Activated CD4-positive, alpha-beta T cell treated with anti-CD3 and anti-CD28 coated beads, Interleukin-2, amount 10 ng/mL, durations not matched to agents 24 days and 14 days (primary cell): ENCODE results near the gene AGPAT3. TPM values are rescaled to one million over a fixed set of nuclear protein-coding genes. Genes with fewer than 3 reads are reported as not detected.
"Not testable (repeated sequence)": the region's sequence is repeated elsewhere in the genome, so short reads cannot be mapped to it uniquely, and the experiment has no call there.

Experiments
- DNase-seq: peaks from one replicate; pipeline ENCODE4 v3.0.0; 2022
- H3K27ac Mint-ChIP-seq: one replicate; pipeline ENCODE4 v1.8.0; 2022; ENCODE audit warnings: mild to moderate bottlenecking, mixed read lengths
- H3K27me3 Mint-ChIP-seq: one replicate; pipeline ENCODE4 v1.8.0; 2022; ENCODE audit warnings: mixed read lengths
- H3K36me3 Mint-ChIP-seq: one replicate; pipeline ENCODE4 v1.8.0; 2022; ENCODE audit warnings: low read depth, mild to moderate bottlenecking, mixed read lengths
- H3K4me1 Mint-ChIP-seq: one replicate; pipeline ENCODE4 v1.8.0; 2021; ENCODE audit warnings: mixed read lengths
- H3K4me3 Mint-ChIP-seq: one replicate; pipeline ENCODE4 v1.8.0; 2022; ENCODE audit warnings: mild to moderate bottlenecking, moderate library complexity, mixed read lengths
- H3K9me3 Mint-ChIP-seq: one replicate; pipeline ENCODE4 v1.8.0; 2021; ENCODE audit warnings: mixed read lengths
- intact Hi-C: fragments of 100-400 bp; cut with micrococcal nuclease; formaldehyde crosslinking; loops from one replicate; pipeline ENCODE4 v1.15.1; 2023
- total RNA-seq: library from RNA; stranded (reverse); gene quantifications from 2 replicates; pipeline ENCODE4 v1.2.3, GENCODE V29; 2022

AGPAT3 gene
- total RNA-seq, 1 donor from 2014 or later: 127 TPM

DNA sequence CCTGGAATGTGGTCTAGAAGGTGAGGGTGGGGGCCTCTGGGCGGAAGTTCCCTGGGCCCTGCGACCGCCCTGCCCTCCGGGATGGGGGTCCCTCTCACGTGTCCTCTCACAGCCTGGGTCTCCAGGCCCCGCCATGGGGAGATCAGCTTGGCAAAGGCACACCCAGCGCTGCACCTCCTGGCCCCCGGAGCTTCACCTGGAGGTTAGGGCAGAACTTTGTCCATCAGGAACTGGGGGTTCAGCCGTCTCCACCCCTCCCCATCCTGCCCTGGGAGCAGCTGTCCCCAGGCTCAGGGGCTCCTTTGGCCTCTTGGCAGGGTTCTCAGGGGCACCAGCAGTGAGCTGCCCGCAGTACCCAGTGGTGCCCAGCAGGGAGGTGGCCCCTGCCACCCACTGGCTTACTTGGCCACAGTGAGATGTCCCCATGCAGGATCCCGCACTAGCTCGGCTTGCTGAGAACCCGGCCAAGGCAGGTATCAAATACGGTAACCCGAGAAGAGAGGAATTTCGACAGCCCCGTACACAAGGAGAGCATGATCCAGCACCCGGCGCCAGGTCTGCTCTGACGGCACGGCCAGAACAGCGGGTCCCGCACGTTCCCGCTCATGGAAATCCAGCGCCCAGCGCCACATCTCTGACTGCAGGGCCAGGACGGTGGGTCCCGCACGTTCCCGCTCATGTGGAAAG is 38.9 kb upstream of the AGPAT3 start:
- intact Hi-C loops: no loop called here
- Mint-ChIP-seq H3K9me3 (no peaks in the 10 kb centered on the region), H3K27ac (no peak overlapping the region), H3K36me3 (no peaks in the 10 kb centered on the region), H3K4me1 (peaks cover 3% of the 10 kb centered on the region), H3K27me3 (peaks cover 18% of the 10 kb centered on the region), H3K4me3 (no peak overlapping the region)
- DNase-seq: no peak

DNA sequence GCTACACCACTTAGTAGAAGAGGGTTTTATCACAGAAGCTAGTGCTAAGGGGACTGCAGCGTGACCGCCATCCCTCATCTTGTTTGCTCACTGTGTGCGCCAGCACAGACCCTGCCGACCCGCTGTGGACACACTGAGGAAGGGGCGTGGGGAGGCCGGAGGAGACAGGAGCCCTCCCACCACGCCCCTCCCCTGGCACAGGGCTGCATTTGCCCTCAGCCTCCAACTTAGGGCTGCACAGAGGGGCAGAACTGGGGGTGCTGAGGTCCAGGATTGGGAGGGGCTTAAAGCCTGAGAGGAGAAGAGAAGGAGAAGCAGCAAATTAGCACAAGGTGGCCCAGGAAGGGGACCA is 38.4 kb upstream of the AGPAT3 start:
- Mint-ChIP-seq H3K4me1 (peaks cover 3% of the 10 kb centered on the region), H3K4me3 (no peak overlapping the region), H3K36me3 (no peaks in the 10 kb centered on the region), H3K9me3 (no peaks in the 10 kb centered on the region), H3K27ac (peak overlapping the region; percentile 11), H3K27me3 (peaks cover 18% of the 10 kb centered on the region)
- no peak for DNase-seq
- intact Hi-C loops: no loop called here

DNA sequence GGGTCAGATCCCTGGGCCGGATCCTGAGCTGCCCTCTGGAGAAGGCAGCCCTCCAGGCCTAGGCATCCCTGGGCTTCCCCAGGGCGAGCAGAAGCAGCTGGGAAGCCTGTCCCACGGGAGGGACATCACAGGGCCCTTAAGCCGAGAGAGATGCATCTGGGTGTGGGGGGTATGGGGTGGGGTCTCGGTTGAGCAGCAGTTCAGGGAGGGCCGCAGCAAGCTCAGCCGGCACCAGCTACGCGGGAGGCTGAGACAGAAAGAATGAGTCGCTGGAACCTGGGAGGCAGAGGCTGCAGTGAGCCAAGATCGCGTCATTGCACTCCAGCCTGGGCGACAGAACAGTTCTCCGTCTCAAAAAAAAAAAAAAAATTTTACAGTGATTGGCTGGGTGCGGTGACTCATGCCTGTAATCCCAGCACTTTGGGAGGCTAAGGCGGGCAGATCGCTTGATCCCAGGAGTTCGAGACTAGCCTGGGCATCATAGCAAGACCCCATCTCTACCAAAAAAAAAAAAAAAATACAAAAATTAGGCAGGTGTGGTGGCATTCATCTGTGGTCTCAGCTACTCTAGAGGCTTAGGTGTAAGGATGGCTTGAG is 37.9 kb upstream of the AGPAT3 start:
- Mint-ChIP-seq H3K27ac (no peak overlapping the region), H3K27me3 (peaks cover 18% of the 10 kb centered on the region), H3K4me3 (no peak overlapping the region), H3K36me3 (no peaks in the 10 kb centered on the region), H3K9me3 (no peaks in the 10 kb centered on the region), H3K4me1 (peaks cover 3% of the 10 kb centered on the region)
- DNase-seq: no peak
- intact Hi-C loops: no loop called here

DNA sequence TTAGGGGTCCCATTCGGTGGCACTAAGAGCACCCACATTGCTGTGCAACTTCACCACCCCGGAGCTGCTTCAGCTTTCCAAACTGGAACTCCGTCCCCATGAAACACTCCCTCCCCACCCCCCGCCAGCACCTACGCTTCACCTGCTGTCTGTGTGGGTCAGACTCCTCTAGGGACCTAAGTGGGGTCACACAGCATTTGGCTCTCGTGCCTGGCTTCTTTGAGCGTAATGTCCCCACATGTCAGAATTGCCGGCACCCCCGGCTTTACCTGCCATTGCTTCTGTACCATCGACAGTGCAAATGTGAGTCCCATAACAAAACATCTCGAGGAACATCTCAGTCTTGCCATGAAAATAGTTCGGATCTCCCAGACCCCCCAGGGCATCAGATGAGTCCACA is 35.9 kb upstream of the AGPAT3 start:
- Mint-ChIP-seq H3K4me1 (peaks cover 3% of the 10 kb centered on the region), H3K9me3 (no peaks in the 10 kb centered on the region), H3K4me3 (no peak overlapping the region), H3K27me3 (peaks cover 19% of the 10 kb centered on the region), H3K36me3 (no peaks in the 10 kb centered on the region), H3K27ac (no peak overlapping the region)
- no peak for DNase-seq
- intact Hi-C loops: no loop called here

DNA sequence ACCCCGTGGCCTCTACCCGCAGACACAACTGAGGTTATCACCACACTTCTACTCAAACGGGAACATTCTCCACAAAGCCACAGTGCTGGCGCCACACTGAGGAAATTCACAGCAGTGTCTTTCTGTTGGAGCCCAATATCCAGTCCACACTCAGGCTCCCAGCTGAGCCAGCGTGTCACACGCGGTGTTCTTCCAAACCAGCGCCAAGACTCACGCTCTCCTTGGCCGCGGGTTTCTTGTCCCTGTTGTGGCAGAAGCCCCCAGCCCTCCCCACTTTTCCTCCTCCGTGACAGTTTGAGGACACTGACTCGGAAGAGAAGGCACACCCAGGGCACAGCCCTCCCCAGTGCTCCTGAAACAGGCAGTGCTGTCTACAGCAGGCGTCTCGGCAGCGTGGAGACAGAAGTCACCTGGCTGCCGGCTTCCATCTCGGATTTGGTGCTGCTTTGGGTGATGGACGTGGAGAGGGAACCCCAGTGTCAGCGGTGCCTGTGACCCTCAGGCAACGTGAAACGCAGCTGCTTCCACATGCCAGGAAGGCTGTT is 35.4 kb upstream of the AGPAT3 start:
- intact Hi-C loops: no loop called here
- H3K4me1 Mint-ChIP-seq: peaks cover 4% of the 10 kb centered on the region
- H3K27me3 Mint-ChIP-seq: peaks cover 21% of the 10 kb centered on the region
- no peak for DNase-seq
- H3K27ac Mint-ChIP-seq: no peak overlapping the region
- H3K9me3 Mint-ChIP-seq: no peaks in the 10 kb centered on the region
- no peaks in the 10 kb centered on the region for H3K36me3 Mint-ChIP-seq
- H3K4me3 Mint-ChIP-seq: no peak overlapping the region

DNA sequence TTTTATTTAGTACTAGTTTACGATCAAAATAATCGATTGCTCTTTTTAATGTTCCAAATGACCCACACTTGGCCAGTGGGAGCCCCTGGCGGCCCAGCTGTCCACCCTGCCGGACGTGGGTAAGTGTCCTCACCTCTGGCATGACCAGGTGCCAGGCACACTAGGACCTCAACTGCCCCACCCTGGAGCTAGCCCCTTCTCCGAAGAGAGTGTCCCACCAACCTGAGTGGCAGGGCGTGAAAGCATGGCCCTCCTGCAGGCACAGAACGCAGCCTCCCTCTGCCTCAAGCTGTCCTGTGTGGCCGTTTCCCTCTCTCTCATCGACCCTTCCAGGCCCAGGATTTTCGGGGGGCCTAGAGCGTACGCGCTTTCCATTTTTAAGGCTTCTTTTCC is 32.9 kb upstream of the AGPAT3 start:
- H3K9me3 Mint-ChIP-seq: no peaks in the 10 kb centered on the region
- no peak for DNase-seq
- peaks cover 11% of the 10 kb centered on the region for H3K4me1 Mint-ChIP-seq
- peaks cover 42% of the 10 kb centered on the region for H3K27me3 Mint-ChIP-seq
- H3K36me3 Mint-ChIP-seq: no peaks in the 10 kb centered on the region
- H3K27ac Mint-ChIP-seq: no peak overlapping the region
- H3K4me3 Mint-ChIP-seq: no peak overlapping the region
- intact Hi-C loops: no loop called here

DNA sequence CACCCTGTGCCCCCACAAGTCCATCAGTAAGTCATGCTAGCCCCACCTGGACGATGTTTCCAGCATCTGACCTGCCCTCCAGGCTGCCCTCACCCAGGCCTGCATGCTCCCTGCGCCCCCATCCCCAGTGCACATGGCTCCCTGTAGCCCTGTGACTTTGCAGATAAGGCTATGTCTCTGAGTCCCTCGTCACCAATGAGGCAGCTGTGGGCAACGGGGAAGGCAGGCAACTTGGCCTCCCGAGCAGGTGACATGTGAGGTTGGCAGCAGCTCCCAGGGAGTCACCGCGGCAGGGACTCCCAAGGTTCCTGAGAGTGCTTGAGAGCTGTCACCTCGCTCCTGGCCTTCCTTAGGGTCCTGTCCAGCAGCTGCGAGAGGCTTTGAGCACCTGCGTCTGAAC is 32.4 kb upstream of the AGPAT3 start:
- no peak for DNase-seq
- H3K36me3 Mint-ChIP-seq: no peaks in the 10 kb centered on the region
- intact Hi-C loops: no loop called here
- H3K4me1 Mint-ChIP-seq: peaks cover 11% of the 10 kb centered on the region
- H3K9me3 Mint-ChIP-seq: no peaks in the 10 kb centered on the region
- H3K27ac Mint-ChIP-seq: no peak overlapping the region
- H3K27me3 Mint-ChIP-seq: peaks cover 47% of the 10 kb centered on the region
- no peak overlapping the region for H3K4me3 Mint-ChIP-seq

DNA sequence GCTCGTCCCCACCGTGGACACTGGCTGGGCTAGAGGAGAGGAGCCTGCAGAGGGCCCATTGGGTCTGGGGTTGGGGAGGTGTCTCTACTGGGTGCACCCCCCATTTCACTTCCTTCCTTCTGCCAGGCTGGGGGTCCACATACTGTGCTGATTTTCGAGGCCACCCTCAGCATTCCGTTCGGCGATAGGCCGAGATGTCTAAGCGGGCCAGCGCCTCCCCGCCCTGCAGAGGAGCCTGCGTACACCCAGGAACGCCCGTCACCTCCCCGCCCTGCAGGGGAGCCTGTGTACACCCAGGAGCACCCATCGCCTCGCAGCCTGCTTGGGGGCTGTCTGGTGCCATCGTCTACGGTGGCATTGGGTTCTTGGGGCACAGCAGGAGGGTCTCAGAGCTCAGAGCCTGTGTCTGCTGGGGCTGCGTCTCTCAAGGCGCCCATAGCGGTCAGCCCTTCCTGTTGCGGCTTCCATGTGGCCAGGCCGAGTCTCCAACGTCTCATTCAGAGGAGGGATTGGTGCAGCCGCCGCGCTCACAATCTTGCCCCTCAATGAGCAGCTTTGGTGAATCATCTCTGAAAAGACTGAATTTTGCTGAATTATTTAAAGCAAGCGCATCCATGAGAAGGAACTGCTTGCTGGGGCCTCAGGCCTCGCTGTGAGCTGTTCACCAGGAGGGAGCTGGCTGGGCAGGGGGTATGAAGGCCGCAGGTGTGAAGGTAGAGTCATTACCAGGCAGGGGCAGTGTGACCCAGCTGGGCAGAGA is 30.7 kb upstream of the AGPAT3 start:
- H3K9me3 Mint-ChIP-seq: no peaks in the 10 kb centered on the region
- H3K36me3 Mint-ChIP-seq: no peaks in the 10 kb centered on the region
- peaks cover 53% of the 10 kb centered on the region for H3K27me3 Mint-ChIP-seq
- H3K27ac Mint-ChIP-seq: no peak overlapping the region
- DNase-seq: no peak
- intact Hi-C loops: no loop called here
- H3K4me1 Mint-ChIP-seq: peaks cover 13% of the 10 kb centered on the region
- no peak overlapping the region for H3K4me3 Mint-ChIP-seq

DNA sequence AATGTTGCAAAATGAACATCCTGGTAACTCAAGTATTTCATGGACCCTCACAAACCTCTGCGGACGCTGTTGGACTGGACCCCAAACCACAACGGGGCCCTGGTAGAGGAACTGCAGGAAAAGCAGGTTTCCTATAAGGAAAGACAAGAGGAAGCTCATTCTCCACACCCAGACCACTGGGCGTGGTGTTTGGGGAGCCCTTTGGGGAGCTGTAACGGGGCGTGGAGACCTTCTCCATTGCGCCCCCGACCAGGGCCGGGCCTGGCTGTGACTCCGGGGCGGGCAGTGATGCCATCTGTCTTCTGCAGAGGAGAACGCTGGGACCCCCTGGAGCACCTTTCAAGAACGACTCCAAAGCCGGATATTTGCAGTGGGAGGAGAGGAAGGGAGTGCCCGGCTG is 30.0 kb upstream of the AGPAT3 start:
- H3K4me1 Mint-ChIP-seq: peaks cover 12% of the 10 kb centered on the region

DNA sequence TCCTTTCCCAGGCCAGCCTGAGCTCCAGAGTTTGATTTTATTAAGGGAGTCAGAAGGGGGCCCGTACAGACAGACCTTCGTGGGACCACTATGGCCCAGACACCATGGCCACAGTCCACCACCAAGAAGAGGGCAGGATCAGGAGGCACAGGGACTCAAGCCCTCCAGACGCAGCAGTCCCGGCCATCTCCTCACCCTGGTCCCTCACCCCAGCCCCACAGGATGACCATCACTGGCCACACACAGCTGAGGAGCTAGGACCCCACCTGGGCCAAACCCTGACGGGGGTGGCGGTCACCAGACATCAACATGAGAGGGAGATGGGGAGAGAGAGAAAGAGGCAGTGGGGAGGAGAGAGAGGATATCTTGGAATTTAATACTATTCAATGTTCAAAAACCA is 29.2 kb upstream of the AGPAT3 start:
- Mint-ChIP-seq H3K27ac (no peak overlapping the region), H3K27me3 (peaks cover 45% of the 10 kb centered on the region), H3K36me3 (no peaks in the 10 kb centered on the region)

More for the DNA sequence above, 30.0 kb upstream of the AGPAT3 start:
- no peaks in the 10 kb centered on the region for H3K36me3 Mint-ChIP-seq
- H3K27ac Mint-ChIP-seq: no peak overlapping the region
- H3K4me3 Mint-ChIP-seq: no peak overlapping the region
- H3K27me3 Mint-ChIP-seq: peaks cover 48% of the 10 kb centered on the region
- no peaks in the 10 kb centered on the region for H3K9me3 Mint-ChIP-seq
- DNase-seq: no peak
- intact Hi-C loops: no loop called here

DNA sequence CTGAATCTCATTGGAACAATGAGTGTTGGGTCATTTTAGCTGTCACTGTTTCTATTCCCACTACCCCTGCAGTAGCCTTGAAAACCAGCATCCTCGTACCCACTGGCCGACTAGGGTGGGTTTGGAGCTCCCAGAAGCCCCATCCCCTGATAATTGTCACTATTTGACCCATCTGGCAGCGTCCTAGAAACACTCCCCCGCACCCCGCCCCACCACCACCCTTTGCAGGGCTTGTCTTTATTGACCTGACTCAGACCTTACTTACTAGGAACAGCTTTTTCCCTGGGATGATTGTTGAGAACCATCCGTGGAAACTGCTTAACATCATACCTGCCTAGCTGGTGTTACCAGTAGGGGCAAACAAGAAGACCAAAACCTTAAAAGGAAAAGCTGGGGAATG is 28.4 kb upstream of the AGPAT3 start:
- Mint-ChIP-seq H3K27ac (no peak overlapping the region), H3K36me3 (no peaks in the 10 kb centered on the region), H3K4me3 (no peak overlapping the region), H3K27me3 (peaks cover 45% of the 10 kb centered on the region), H3K4me1 (peaks cover 12% of the 10 kb centered on the region), H3K9me3 (no peaks in the 10 kb centered on the region)
- DNase-seq: no peak
- intact Hi-C loops: no loop called here

More for the DNA sequence above, 29.2 kb upstream of the AGPAT3 start:
- Mint-ChIP-seq H3K9me3 (no peaks in the 10 kb centered on the region), H3K4me3 (no peak overlapping the region), H3K4me1 (peaks cover 12% of the 10 kb centered on the region)
- DNase-seq: no peak
- intact Hi-C loops: no loop called here

DNA sequence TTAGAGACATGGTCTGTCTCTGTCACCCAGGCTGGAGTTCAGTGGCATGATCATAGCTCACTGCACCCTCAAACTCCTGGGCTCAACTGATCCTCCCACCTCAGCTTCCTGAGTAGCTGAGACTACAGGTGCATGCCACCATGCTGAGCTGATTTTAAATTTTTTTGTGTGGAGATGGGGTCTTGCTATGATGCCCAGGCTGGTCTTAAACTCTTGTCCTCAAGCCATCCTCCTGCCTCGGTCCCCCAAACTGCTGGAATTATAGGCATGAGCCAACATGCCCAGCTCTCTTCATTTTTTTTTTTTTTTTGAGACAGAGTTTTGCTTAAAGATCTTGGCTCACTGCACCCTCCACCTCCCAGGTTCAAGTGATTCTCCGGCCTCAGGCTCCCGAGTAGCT is 24.8 kb upstream of the AGPAT3 start:
- Mint-ChIP-seq H3K9me3 (peaks cover 4% of the 10 kb centered on the region), H3K27ac (no peak overlapping the region), H3K4me3 (no peak overlapping the region), H3K27me3 (peaks cover 37% of the 10 kb centered on the region), H3K4me1 (peaks cover 14% of the 10 kb centered on the region), H3K36me3 (peaks cover 2% of the 10 kb centered on the region)
- intact Hi-C loops: no loop called here
- DNase-seq: no peak

DNA sequence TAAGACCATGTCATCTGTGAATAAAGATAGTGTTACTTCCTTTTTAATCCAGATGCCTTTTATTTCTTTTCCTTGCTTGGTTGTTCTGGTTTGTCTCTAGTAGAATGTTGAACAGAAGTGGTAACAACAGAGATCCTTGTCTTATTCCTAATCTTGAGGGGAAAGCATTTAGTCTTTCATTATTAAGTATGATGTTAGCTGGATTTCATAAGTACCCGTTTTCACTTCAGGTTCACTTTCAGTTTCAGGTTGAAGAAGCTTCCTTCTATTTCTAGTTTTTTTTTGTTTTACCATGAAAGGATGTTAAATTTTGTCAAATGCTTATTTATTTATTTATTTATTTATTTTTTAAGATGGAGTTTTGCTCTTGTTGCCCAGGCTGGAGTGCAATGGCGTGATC is 22.3 kb upstream of the AGPAT3 start:
- Mint-ChIP-seq H3K36me3 (peaks cover 2% of the 10 kb centered on the region), H3K27ac (peak overlapping the region; percentile 30), H3K4me3 (peak overlapping the region; percentile 55), H3K9me3 (peaks cover 7% of the 10 kb centered on the region), H3K4me1 (peaks cover 14% of the 10 kb centered on the region), H3K27me3 (peaks cover 14% of the 10 kb centered on the region)
- DNase-seq: no peak
- intact Hi-C loops: loop anchor here (1.0 kb wide), 2 partner anchors 13 to 51 kb away; no protein-coding TSS in a partner anchor

DNA sequence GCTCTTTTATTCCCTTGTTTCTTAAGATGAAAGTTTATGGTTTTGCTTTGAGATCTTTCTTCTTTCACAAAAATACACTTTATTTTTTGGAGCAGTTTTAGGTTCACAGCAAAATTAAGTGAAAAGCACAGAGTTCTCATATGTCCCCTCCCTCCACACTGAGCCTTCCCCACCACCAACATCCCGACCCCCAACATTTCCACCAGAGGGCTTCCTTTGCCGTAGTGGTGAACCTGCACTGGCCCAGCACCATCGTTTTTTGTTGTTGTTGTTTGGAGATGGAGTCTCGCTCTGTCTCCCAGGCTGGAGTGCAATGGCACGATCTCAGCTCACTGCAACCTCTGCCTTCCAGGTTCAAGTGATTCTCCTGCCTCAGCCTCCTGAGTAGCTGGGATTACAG is 20.1 kb upstream of the AGPAT3 start:
- DNase-seq, H3K9me3 Mint-ChIP-seq, H3K27me3 Mint-ChIP-seq, H3K36me3 Mint-ChIP-seq, H3K27ac Mint-ChIP-seq, intact Hi-C loops, H3K4me3 Mint-ChIP-seq: not testable (repeated sequence)
- H3K4me1 Mint-ChIP-seq: peaks cover 11% of the 10 kb centered on the region
